GM19463 (cell line): ENCODE results near the gene DCC.

ENCODE experiments used
- ATAC-seq: cut with Tn5 transposase; IDR thresholded peaks from one replicate; pipeline ENCODE4 v1.9.1; 2021; ENCODE audit warnings: mild to moderate bottlenecking, moderate library complexity; ENCODE audit not compliant: unreplicated experiment

The DCC gene

GRCh38 chr18:52894801-52895200, 554.8 kb downstream of the DCC start:
- no peak for ATAC-seq

GRCh38 chr18:52897611-52898484, 557.9 kb downstream of the DCC start:
- no peak for ATAC-seq

GRCh38 chr18:52898485-52899058, 558.6 kb downstream of the DCC start:
- no peak for ATAC-seq

- ATAC-seq: no peak
Observed at GRCh38 chr18:52902188-52902587, 562.2 kb downstream of the DCC start.

GRCh38 chr18:52903857-52904256, 563.9 kb downstream of the DCC start:
- ATAC-seq: no peak

- ATAC-seq: no peak
Observed at GRCh38 chr18:52907543-52908308, 567.7 kb downstream of the DCC start.

GRCh38 chr18:52914148-52914547, 574.2 kb downstream of the DCC start:
- no peak for ATAC-seq

GRCh38 chr18:52920665-52921064, 580.7 kb downstream of the DCC start:
- ATAC-seq: no peak

- ATAC-seq: no peak
Observed at GRCh38 chr18:52933356-52933755, 593.4 kb downstream of the DCC start.

GRCh38 chr18:52936931-52937330, 596.9 kb downstream of the DCC start:
- ATAC-seq: no peak

GRCh38 chr18:52937840-52938239, 597.8 kb downstream of the DCC start:
- no peak for ATAC-seq

- no peak for ATAC-seq
Observed at GRCh38 chr18:52945552-52945951, 605.6 kb downstream of the DCC start.

- ATAC-seq: no peak
Observed at GRCh38 chr18:52948868-52949444, 609.0 kb downstream of the DCC start.

- no peak for ATAC-seq
Observed at GRCh38 chr18:52950155-52950554, 610.2 kb downstream of the DCC start.

- ATAC-seq: no peak
Observed at GRCh38 chr18:52953387-52953786, 613.4 kb downstream of the DCC start.

GRCh38 chr18:52963481-52963880, 623.5 kb downstream of the DCC start:
- ATAC-seq: no peak

- no peak for ATAC-seq
Observed at GRCh38 chr18:52970686-52971085, 630.7 kb downstream of the DCC start.

- no peak for ATAC-seq
Observed at GRCh38 chr18:52971097-52971496, 631.1 kb downstream of the DCC start.

GRCh38 chr18:52979892-52980291, 639.9 kb downstream of the DCC start:
- ATAC-seq: no peak

GRCh38 chr18:52991246-52991645, 651.2 kb downstream of the DCC start:
- no peak for ATAC-seq

- no peak for ATAC-seq
Observed at GRCh38 chr18:52992041-52992440, 652.0 kb downstream of the DCC start.
